Activated CD8-positive, alpha-beta memory T cell treated with anti-CD3 and anti-CD28 coated beads for 36 hours (primary cell): ENCODE results near the gene C2CD3. TPM values are rescaled to one million over a fixed set of nuclear protein-coding genes. Genes with fewer than 3 reads are reported as not detected.
"Not testable (repeated sequence)": the region's sequence is repeated elsewhere in the genome, so short reads cannot be mapped to it uniquely, and the experiment has no call there.

Experiments used
- CTCF ChIA-PET: fragments of 350-600 bp; sonication (Branson Sonifier 250); formaldehyde crosslinking; loops from one replicate; lab custom pipeline; 2021; ENCODE audit warnings: antibody characterized with exemption; lab: Charles Lee
- POLR2A ChIA-PET: fragments of 350-600 bp; sonication (Branson Sonifier 250); formaldehyde crosslinking; loops from one replicate; lab custom pipeline; 2021; ENCODE audit warnings: antibody characterized with exemption; lab: Charles Lee
- total RNA-seq, 2 experiments: library from RNA; stranded (reverse); gene quantifications; one replicate each; pipeline ENCODE4 v1.2.3, GENCODE V29; 2021

C2CD3 gene
- total RNA-seq, 2 experiments from 2014 or later = 34.3 to 35.3 TPM

DNA sequence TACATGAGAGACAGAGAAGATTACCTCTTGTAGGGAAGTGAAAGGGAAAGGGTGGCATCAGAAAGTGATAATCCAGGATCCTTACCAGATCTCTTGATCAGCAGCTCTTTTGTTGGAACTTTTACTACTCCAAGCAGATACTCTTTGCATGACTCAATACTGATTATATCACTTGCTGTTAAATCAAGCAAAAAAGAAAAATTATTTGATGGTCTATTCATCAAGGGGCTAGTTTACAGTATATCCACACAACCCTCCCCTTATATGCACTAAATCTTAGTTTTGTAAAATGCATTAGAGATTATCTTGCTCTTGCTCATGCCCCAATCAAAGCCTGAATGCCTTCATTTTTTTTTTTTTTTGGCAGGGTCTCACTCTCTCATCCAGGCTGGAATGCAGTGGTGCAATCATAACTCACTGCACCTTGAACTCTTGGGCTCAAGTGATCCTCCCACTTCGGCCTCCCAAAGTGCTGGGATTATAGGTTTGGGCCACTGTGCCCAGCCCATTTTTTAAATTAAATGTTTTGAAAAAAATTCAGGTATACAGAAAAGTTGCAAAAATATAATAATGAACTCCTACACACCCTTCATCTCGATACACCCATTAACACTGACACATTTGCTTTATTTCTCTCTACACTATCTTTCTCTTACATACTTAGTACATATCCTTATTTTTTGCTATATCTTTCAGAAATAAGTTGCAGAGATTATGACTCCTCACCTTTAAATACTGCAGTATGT lies 85.8 kb downstream of the C2CD3 start:
- ChIA-PET POLR2A (no interaction called here), CTCF (interaction anchor here (0.7 kb wide), 1 partner anchor 72 kb away, joined by 3 read pairs; no protein-coding TSS in a partner anchor)

GRCh38 chr11:74083927-74084326 lies 86.9 kb downstream of the C2CD3 start:
- CTCF ChIA-PET, POLR2A ChIA-PET: not testable (repeated sequence)

DNA sequence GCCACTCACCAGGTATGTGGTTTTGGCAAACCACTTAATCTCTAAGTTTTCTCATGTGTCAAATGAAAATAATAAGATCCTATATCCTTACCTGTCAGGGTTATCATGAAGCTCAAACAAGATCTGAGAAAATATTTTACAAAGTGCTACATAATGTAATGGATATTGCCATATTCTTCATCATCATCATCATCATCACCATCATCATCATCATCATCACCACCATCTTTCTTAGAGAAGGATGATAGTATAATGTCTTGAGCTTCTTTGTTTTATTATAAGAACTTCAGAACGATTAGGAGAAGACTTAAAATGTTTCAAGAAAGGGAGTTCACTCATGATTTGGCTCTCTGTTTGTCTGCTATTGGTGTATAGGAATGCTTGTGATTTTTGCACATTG lies 89.4 kb downstream of the C2CD3 start:
- ChIA-PET POLR2A (no interaction called here), CTCF (no interaction called here)

- CTCF ChIA-PET = no interaction called here
- POLR2A ChIA-PET = no interaction called here
Measured at GRCh38 chr11:74077193-74077592, 93.6 kb downstream of the C2CD3 start.

GRCh38 chr11:74072721-74073120 lies 98.1 kb downstream of the C2CD3 start:
- POLR2A ChIA-PET = no interaction called here

GRCh38 chr11:74072286-74072685 lies 98.5 kb downstream of the C2CD3 start:
- ChIA-PET POLR2A (no interaction called here), CTCF (no interaction called here)

More at GRCh38 chr11:74072721-74073120, 98.1 kb downstream of the C2CD3 start:
- CTCF ChIA-PET = interaction anchor here (0.7 kb wide), 2 partner anchors 55 to 153 kb away, joined by 3 to 4 read pairs; no protein-coding TSS in a partner anchor

DNA sequence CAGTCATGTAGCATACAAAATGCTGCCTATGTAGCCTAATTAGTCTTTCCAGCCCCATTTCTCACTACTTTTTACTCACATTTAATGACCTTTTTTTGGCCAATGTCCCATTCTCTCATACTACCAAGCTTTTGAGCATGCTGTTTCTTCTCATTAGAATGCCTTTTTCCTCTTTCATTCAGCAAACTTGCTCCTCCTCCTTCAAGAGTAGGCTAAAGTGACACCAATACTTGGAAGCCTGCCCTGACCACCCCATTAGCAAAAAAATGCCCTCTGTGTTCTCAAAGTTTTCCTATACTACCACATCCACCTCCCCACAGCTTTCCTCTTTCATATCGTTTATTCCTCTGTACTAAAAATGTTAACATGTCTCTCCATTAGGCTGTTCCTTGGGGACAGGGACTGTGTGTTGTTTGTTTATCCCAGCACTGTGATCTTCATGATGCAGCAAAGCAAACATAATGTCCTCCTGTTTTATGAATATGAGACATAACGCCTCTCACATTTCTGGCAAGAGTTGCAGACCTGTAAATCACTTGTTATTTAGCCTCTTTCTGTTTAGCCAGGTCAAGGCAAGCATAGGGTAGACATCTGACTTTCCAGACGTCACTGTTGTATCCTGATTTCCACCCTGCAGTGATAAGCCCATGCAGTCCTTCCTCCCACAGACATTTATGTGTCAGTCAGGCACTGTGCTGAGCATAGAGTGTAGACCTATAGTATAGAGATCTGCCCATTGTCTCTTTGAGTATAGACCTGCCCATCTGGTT lies 99.9 kb downstream of the C2CD3 start:
- ChIA-PET POLR2A (no interaction called here), CTCF (no interaction called here)

DNA sequence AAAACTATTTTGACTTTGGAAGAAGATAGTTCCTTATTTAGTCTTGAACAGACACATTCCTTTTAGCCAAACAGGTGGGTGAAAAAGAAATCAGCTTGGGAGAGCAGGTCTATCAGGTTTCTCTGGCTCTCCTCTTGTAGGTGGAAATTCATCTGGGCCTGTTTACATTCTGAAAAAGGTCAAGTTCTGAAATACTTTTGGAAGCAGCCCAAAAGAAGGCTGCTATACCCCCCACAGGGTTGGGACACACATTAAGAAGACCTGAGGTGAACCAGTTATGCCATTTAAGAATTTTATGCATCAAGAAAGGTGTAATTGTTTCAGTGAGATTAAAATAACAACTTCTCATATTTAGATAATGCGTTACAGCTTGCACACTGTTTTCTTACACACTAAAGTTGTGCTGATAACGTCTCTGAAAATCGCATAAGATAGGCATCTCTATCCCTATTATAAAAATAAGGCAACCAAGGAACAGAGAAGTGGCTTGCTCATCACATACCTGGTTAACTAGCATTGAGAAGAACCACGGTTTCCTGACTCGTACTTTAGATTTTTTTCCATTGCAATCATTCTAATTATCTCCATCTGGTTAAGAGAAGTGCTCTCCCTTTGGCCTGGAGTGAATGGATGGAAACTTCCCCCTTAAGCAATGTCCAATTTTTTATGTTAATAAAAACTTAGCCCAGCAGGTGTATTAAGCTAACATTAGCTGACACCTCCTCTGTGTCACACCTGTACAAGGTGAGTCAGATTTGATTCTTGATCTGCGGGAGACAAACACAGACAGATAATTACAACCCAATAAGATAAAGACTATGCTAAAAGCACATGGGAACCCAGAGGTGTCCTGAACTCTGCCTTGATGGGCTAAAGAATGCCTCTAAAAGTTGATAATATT lies 101.4 kb downstream of the C2CD3 start:
- ChIA-PET POLR2A (no interaction called here), CTCF (interaction anchor here (0.6 kb wide), 1 partner anchor 212 kb away, joined by 4 read pairs; no protein-coding TSS in a partner anchor)

GRCh38 chr11:74066663-74067062 lies 104.1 kb downstream of the C2CD3 start:
- CTCF ChIA-PET, POLR2A ChIA-PET: not testable (repeated sequence)

GRCh38 chr11:74065534-74065933 lies 105.3 kb downstream of the C2CD3 start:
- POLR2A ChIA-PET, CTCF ChIA-PET: not testable (repeated sequence)

GRCh38 chr11:74063628-74064027 lies 107.2 kb downstream of the C2CD3 start:
- POLR2A ChIA-PET, CTCF ChIA-PET: not testable (repeated sequence)

DNA sequence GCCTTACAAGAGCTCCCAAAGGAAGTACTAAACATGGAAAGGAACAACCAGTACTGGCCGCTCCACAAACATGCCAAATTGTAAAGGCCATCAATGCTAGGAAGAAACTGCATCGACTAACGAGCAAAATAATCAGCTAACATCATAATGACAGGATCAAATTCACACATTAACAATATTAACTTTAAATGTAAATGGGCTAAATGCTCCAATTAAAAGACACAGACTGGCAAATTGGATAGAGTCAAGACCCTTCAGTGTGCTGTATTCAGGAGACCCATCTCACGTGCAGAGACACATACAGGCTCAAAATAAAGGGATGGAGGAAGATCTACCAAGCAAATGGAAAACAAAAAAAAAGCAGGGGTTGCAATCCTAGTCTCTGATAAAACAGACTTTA lies 109.2 kb downstream of the C2CD3 start:
- CTCF ChIA-PET, POLR2A ChIA-PET: not testable (repeated sequence)

DNA sequence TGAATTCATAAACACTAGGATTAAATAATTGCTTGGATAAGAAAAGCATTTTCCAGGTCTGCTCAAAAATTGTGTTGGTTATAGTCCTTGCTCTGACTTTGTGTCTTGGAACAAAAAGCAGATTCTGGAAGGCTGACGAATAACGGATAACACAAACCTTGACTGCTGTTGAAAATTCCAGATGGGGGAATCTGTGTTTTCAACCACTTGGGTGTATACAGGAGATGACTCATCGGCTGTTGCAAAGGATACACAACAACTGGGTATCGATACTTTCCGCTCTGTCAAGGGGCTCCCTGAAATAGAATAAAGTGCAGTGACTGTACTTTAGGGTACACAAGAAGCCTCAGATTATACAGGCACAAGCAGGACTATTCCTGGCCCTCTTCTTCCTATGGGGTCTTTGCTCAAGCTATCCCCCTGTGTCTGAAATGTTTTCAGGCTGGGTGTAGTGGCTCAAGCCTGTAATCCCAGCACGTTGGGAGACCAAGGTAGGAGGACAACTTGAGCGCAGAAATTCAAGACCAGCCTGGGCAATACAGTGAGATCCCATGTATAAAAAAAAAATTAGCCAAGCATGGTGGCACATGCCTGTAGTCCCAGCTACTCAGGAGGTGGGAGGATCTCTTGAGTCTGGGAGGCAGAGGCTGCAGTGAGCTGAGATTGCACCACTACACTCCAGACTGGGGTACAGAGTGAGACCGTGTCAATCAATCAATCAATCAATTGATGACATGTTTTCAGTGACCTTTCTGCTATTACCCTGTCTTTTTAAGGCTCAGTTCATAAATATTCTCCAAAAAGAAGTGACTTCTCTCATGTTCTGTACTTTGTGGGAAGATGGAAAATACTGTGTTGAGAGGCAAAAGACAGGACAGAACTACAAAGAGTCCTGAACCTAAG lies 113.3 kb downstream of the C2CD3 start:
- POLR2A ChIA-PET = no interaction called here
- CTCF ChIA-PET = no interaction called here

DNA sequence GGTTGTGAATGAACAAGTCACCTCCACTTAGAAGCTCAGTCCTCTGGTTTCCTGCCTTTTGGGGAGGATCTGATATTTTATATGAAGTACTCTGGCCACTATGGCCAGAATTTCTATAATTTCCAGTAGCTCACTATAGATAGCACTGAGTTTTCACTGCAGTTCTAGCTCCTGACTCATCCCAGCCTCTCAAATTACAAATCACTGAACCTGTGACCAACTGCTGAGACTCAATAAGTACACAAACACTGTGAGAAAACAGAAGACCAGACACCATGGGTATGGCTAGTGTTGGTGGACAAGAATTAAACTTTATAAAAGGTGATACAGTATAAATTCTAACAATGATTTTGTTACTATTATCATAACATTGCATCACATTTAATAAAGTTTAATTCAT lies 114.9 kb downstream of the C2CD3 start:
- POLR2A ChIA-PET = no interaction called here
- CTCF ChIA-PET = no interaction called here

GRCh38 chr11:74050465-74050864 lies 120.3 kb downstream of the C2CD3 start:
- POLR2A ChIA-PET = no interaction called here

GRCh38 chr11:74048993-74049392 lies 121.8 kb downstream of the C2CD3 start:
- POLR2A ChIA-PET = no interaction called here
- CTCF ChIA-PET = interaction anchor here (1.7 kb wide), 1 partner anchor 85 kb away, joined by 3 read pairs; no protein-coding TSS in a partner anchor

More at GRCh38 chr11:74050465-74050864, 120.3 kb downstream of the C2CD3 start:
- CTCF ChIA-PET = interaction anchor here (1.7 kb wide), 1 partner anchor 86 kb away, joined by 6 read pairs; no protein-coding TSS in a partner anchor

GRCh38 chr11:74044538-74044937 lies 126.3 kb downstream of the C2CD3 start:
- ChIA-PET POLR2A (no interaction called here), CTCF (no interaction called here)

GRCh38 chr11:74043450-74043849 lies 127.4 kb downstream of the C2CD3 start:
- CTCF ChIA-PET = no interaction called here
- POLR2A ChIA-PET = no interaction called here
